ENCODE data around the gene TNFSF12.
"Not testable (repeated sequence)": the region's sequence is repeated elsewhere in the genome, so short reads cannot be mapped to it uniquely, and the experiment has no call there.

The TNFSF12 gene

DNA sequence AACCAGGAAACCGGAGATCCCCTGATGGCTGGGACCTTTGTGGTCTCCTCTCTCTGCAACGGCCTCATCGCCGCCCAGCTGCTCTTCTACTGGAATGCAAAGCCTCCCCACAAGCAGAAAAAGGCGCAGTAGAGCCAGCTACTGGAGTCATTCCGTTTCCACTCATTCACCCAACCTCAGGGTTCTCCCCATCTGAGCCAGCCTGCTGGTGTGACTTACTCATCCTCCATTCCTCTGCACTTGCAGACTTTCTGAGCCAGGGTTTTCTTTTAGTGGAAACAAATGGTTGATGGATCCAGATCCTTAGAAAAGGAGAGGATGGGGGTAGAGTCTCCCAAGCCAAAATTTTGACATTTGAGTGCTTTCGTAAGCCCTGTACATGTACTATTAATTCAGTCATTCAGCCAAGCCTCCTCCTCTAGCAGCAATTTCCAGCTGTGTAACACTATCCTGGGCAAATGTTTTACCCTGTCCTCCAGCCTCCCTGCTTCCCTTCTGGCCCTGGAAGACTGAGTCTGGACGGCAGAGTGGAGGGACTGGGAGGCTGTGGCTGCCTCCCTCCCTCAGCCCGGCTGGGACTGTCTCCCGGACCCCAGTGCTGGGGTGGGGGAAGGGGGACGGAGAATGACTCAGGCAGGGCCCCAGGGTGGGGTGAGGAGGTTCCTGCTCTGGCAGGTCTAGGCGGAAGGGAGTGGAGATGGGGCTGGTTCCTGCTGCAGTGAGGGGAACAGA is 38.7 kb downstream of the TNFSF12 start:
- DNase-seq (ENCODE audit: low spot score): peak; percentile 94

DNA sequence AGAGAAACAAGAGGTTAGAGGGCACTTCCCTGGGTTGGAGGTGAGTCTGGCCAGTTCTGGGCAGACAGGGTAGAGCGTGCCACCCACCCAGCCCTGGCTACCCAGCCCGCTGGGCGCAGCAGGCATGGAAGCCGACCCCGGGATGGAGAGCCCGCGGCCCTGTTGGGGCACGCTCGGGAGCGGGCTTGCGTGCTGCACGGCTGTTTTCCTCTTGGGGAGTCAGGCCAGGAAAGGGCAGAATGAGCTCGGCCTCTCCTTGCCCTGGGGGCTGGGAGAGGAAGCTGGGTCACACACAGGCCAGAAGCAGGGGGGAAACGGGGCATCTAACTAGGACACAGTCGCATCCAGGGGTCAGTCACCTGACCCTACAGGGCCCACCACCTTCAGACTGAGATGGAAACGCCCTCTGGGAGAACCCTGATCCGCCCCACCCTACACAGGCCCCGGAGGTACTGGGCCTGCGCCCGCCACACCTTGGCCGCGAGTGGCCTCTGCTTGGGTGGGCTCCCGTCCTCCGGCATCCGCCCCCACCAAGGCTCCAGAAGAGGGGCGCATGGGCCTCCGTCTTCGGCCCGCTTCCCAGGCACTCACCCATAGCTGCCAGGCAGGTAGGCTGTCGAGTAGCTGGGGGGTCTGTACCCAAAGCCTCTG is 39.8 kb downstream of the TNFSF12 start:
- no peak for DNase-seq (ENCODE audit: low spot score)

DNA sequence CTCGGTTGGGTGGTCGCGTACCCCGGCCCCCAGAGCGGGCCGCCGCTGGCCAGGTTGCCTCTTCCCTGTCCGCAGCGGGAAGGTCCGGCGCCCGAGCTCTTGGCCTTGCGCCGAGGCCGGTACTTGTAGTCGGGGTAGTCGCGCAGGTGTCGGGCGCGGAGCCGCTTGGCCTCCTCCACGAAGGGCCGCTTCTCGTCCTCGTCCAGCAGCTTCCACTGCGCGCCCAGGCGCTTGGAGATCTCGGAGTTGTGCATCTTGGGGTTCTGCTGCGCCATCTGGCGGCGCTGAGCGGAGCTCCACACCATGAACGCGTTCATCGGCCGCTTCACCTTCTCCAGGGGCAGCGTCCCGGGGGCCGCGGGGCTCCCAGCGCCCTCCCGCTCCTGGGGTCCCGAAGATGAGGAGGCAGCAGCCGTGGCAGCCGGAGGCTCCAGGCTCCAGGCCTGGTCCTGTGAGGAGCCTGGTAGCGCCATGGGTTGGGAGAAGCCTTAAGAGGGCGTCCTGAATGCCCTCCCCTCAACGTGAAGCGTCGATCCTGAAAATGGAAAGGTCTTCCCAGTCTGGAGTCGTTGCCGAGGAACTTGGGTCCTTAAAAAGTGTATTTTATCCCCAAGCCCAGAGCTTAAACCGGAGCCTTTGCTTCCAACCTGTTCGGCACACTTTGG is 40.5 kb downstream of the TNFSF12 start:
- DNase-seq (ENCODE audit: low spot score): peak; percentile 91

GRCh38 chr17:7589891-7590691 is 41.2 kb downstream of the TNFSF12 start, which contains the start of gene SOX15:
TSS of gene SOX15 (minus strand) at chr17:7590094. CDS start at chr17:7589676, 418 bp downstream.
- DNase-seq (ENCODE audit: low spot score): peak; percentile 57

GRCh38 chr17:7590743-7591142 is 41.9 kb downstream of the TNFSF12 start:
- peak; percentile 81 for DNase-seq (ENCODE audit: low spot score)

DNA sequence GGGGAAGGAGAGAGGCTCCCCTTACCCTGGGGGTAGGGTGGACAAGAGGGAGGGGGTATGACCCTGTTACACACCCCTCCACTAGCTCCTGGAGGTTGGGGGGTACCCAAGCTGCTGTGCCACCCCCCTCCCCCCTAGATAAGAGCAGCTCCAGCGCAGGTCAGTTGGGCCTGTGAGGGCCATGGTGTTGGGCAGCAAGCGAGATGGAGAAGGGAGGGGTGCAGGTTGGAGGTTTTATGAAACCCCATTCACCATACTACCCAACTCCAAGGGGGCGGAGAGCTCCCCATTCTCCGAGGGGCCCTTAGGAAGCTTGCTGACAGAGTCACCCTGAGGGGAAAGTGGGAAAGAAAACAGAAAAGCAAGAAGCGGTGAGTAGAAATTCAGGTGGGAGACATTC is 42.7 kb downstream of the TNFSF12 start:
- DNase-seq (ENCODE audit: low spot score): no peak

GRCh38 chr17:7592422-7593021 is 43.7 kb downstream of the TNFSF12 start:
- DNase-seq (ENCODE audit: low spot score): no peak

- no peak for DNase-seq (ENCODE audit: low spot score)
These were observed 44.4 kb downstream of the TNFSF12 start for GRCh38 chr17:7593296-7593695.

- DNase-seq (ENCODE audit: low spot score): not testable (repeated sequence)
These were observed 48.7 kb downstream of the TNFSF12 start for GRCh38 chr17:7597561-7597960.

- no peak for DNase-seq (ENCODE audit: low spot score)
These were observed 57.4 kb downstream of the TNFSF12 start for GRCh38 chr17:7606280-7606679.
